Measurements from ENCODE around the gene SMIM24.
A peak's percentile ranks its signal among the peaks of the same experiment; 100 is the strongest.

The SMIM24 gene

DNA sequence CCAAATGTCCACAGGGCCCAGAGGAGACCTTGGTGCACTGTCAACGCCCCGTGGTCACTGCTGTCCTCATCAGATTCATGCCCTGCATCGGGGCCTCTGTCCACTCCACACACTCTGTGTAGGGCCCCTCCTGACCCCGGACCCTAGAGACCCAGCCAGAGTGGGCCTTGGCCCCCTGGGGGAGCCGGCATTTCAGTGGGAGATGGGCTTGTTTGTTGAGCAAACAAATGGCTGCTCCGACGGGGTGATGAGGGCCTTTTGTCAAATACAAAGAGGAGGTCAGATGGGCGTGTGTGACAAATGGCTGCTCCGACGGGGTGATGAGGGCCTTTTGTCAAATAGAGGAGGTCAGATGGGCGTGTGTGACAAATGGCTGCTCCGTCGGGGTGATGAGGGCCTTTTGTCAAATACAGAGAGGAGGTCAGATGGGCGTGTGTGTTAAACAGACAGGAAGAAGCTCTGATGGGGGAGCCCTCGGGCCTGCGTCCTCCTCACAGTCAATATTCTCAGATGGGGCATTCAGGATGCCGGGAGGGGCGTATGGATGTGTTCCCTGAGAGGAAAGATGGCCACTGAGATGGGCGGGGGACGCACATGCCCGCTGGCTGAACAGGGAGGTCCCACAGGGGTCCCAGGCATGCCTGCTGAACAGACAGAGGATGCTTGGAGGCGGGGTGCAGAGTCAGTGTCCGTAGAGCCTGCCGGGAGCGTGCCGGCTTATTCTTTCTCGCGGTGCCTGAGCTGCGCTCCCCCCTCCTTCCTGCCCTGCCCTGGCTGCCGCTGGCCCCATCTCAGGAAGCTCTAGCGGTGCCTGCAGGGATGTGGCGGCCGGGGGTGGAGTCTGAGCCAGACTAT lies 36.3 kb downstream of the SMIM24 start:
- Histone ChIP-seq H3K4me3 (ENCODE audit: low read length in 2 of 2) (no peak overlapping the region), H3K27me3 (ENCODE audit: control insufficient read depth in 2 of 2, insufficient read depth in 2 of 2, low read length in 2 of 2) (no peaks in the 10 kb centered on the region), H3K4me1 (ENCODE audit: control insufficient read depth in 2 of 2, insufficient read depth in 2 of 2, low read length in 2 of 2) (no peaks in the 10 kb centered on the region), H3K27ac (ENCODE audit: low read depth in 2 of 2, low read length in 2 of 2) (peak overlapping the region in 1 of 2 donors; percentile 15), H3K9me3 (ENCODE audit: control insufficient read depth in 2 of 2, low read length in 2 of 2) (no peaks in the 10 kb centered on the region), H3K9ac (ENCODE audit: low read depth in 1 of 2, low read length in 2 of 2) (no peak overlapping the region), H3K36me3 (ENCODE audit: control insufficient read depth in 2 of 2, insufficient read depth in 2 of 2, low read length in 2 of 2) (peaks cover 9 to 11% of the 10 kb centered on the region in 2 donors)

DNA sequence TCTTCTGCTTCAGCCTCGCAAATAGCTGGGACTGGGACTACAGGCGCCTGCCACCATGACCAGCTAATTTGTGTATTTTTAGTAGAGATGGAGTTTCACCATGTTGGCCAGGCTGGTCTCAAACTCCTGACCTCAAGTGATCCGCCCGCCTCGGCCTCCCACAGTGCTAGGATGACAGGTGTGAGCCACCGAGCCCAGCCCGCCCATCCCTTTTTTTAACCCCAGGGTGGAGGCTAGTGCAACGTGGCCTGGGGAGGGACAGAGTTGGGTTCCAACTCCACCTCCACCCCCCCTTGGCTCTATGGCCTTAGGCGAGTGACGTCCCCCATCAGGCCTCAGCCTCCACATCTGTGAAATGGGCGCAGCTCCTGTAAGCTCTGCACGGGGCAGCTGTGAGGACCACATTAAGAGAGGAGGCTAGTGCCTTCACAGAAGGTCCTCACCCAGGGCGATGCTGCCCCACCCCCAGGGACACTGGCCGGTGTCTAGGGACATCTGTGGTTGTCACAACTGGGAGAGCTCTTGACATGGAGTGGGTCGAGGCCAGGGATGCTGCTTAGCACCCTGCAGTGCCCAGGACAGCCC lies 37.7 kb downstream of the SMIM24 start:
- no peaks in the 10 kb centered on the region for H3K4me1 ChIP-seq (ENCODE audit: control insufficient read depth in 2 of 2, insufficient read depth in 2 of 2, low read length in 2 of 2)
- no peak overlapping the region for H3K4me3 ChIP-seq (ENCODE audit: low read length in 2 of 2)
- no peak overlapping the region for H3K9ac ChIP-seq (ENCODE audit: low read depth in 1 of 2, low read length in 2 of 2)
- no peaks in the 10 kb centered on the region for H3K27me3 ChIP-seq (ENCODE audit: control insufficient read depth in 2 of 2, insufficient read depth in 2 of 2, low read length in 2 of 2)
- H3K9me3 ChIP-seq (ENCODE audit: control insufficient read depth in 2 of 2, low read length in 2 of 2), result no peaks in the 10 kb centered on the region
- peaks cover 8 to 12% of the 10 kb centered on the region in 2 donors for H3K36me3 ChIP-seq (ENCODE audit: control insufficient read depth in 2 of 2, insufficient read depth in 2 of 2, low read length in 2 of 2)
- H3K27ac ChIP-seq (ENCODE audit: low read depth in 2 of 2, low read length in 2 of 2), result no peak overlapping the region

DNA sequence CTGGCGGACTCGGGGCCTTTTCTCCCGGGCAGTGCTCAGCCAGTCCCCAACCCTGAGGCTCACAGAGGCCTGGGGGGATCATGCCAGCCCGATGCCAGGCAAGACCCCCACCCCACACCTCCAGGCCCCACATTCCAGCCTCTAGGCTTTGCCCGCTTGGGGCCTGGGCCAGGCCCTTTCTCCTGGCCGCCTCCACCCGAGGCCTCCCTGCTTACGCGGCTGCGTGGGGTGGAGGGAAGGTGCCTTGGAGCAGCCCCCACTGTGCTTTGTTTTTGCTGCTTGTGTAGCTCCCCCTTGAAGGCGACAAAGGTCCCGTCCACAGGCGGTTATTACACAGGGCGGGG lies 38.4 kb downstream of the SMIM24 start:
- peaks cover 8 to 12% of the 10 kb centered on the region in 2 donors for H3K36me3 ChIP-seq (ENCODE audit: control insufficient read depth in 2 of 2, insufficient read depth in 2 of 2, low read length in 2 of 2)

DNA sequence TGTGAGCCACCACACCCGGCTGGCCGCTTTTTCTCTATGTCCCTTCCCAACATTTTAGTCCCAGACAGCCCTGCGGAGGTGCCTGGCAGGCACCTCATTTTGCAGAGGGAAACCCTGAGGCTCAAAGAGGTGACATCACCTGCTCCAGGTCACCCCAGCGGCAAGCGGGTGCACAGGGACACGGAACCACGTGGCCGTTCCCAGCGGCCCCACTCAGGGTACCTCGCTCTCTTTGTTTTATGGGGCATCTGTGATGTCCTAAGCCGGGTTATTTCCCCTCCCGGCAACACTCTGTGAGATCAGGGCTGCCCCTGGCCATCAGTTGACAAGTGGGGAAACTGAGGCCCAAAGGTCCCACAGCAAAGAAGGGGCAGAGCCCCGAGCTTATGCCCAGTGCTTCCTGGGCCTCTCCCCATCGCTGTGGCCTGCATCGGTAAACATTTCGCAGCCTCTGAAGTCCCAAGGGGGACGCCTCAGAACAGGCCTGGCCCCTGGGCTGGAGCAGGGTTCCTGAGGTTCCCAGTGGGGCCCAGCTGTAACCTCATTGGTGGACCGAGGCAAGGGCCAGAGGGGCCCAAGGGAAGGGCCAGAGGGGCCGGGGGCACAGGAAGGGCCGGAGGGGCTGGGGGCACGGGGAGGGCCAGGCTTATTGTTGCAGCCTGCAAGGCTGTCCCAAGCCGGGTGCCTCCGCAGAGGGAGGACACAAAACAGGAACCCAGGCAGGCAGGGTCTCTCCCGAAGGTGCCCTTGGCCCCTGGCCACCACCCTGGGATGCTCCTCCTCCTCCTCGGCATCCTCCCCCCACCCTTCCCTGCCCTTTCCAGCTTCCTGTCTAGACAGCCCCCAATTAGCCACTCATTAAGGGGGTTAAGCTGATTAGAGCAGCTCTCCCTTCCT lies 39.0 kb downstream of the SMIM24 start:
- Histone ChIP-seq H3K27ac (ENCODE audit: low read depth in 2 of 2, low read length in 2 of 2) (no peak overlapping the region), H3K4me1 (ENCODE audit: control insufficient read depth in 2 of 2, insufficient read depth in 2 of 2, low read length in 2 of 2) (no peaks in the 10 kb centered on the region)

More for the DNA sequence above, 38.4 kb downstream of the SMIM24 start:
- Histone ChIP-seq H3K27me3 (ENCODE audit: control insufficient read depth in 2 of 2, insufficient read depth in 2 of 2, low read length in 2 of 2) (no peaks in the 10 kb centered on the region), H3K27ac (ENCODE audit: low read depth in 2 of 2, low read length in 2 of 2) (no peak overlapping the region), H3K9ac (ENCODE audit: low read depth in 1 of 2, low read length in 2 of 2) (no peak overlapping the region), H3K4me1 (ENCODE audit: control insufficient read depth in 2 of 2, insufficient read depth in 2 of 2, low read length in 2 of 2) (no peaks in the 10 kb centered on the region), H3K4me3 (ENCODE audit: low read length in 2 of 2) (no peak overlapping the region), H3K9me3 (ENCODE audit: control insufficient read depth in 2 of 2, low read length in 2 of 2) (no peaks in the 10 kb centered on the region)

DNA sequence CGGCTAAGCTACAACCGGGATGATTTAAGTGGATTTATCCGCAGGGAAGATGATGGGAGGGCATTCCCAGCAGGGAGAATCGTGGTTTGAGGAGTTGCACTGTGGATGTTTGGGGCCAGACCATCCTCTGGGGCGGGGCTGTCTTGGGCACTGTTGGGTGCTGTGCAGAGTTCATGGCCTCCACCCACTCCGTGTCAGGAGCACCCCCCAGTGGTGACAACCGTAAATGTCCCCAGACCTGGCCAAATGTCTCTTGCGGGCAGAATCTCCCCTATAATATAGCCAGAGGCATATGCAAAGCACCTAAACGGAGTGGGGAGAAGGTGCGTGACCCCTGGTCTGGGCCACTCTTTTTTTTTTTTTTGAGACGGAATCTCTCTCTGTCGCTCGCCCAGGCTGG lies 40.2 kb downstream of the SMIM24 start:
- H3K4me3 ChIP-seq (ENCODE audit: low read length in 2 of 2), result no peak overlapping the region
- H3K4me1 ChIP-seq (ENCODE audit: control insufficient read depth in 2 of 2, insufficient read depth in 2 of 2, low read length in 2 of 2), result peaks cover 4% of the 10 kb centered on the region in 2 donors
- no peaks in the 10 kb centered on the region for H3K9me3 ChIP-seq (ENCODE audit: control insufficient read depth in 2 of 2, low read length in 2 of 2)
- no peak overlapping the region for H3K9ac ChIP-seq (ENCODE audit: low read depth in 1 of 2, low read length in 2 of 2)
- no peaks in the 10 kb centered on the region for H3K27me3 ChIP-seq (ENCODE audit: control insufficient read depth in 2 of 2, insufficient read depth in 2 of 2, low read length in 2 of 2)
- peaks cover 8 to 15% of the 10 kb centered on the region in 2 donors for H3K36me3 ChIP-seq (ENCODE audit: control insufficient read depth in 2 of 2, insufficient read depth in 2 of 2, low read length in 2 of 2)
- H3K27ac ChIP-seq (ENCODE audit: low read depth in 2 of 2, low read length in 2 of 2), result no peak overlapping the region

More for the DNA sequence above, 39.0 kb downstream of the SMIM24 start:
- H3K9me3 ChIP-seq (ENCODE audit: control insufficient read depth in 2 of 2, low read length in 2 of 2), result no peaks in the 10 kb centered on the region
- H3K36me3 ChIP-seq (ENCODE audit: control insufficient read depth in 2 of 2, insufficient read depth in 2 of 2, low read length in 2 of 2), result peaks cover 8 to 15% of the 10 kb centered on the region in 2 donors
- no peak overlapping the region for H3K4me3 ChIP-seq (ENCODE audit: low read length in 2 of 2)
- no peaks in the 10 kb centered on the region for H3K27me3 ChIP-seq (ENCODE audit: control insufficient read depth in 2 of 2, insufficient read depth in 2 of 2, low read length in 2 of 2)
- H3K9ac ChIP-seq (ENCODE audit: low read depth in 1 of 2, low read length in 2 of 2), result no peak overlapping the region

DNA sequence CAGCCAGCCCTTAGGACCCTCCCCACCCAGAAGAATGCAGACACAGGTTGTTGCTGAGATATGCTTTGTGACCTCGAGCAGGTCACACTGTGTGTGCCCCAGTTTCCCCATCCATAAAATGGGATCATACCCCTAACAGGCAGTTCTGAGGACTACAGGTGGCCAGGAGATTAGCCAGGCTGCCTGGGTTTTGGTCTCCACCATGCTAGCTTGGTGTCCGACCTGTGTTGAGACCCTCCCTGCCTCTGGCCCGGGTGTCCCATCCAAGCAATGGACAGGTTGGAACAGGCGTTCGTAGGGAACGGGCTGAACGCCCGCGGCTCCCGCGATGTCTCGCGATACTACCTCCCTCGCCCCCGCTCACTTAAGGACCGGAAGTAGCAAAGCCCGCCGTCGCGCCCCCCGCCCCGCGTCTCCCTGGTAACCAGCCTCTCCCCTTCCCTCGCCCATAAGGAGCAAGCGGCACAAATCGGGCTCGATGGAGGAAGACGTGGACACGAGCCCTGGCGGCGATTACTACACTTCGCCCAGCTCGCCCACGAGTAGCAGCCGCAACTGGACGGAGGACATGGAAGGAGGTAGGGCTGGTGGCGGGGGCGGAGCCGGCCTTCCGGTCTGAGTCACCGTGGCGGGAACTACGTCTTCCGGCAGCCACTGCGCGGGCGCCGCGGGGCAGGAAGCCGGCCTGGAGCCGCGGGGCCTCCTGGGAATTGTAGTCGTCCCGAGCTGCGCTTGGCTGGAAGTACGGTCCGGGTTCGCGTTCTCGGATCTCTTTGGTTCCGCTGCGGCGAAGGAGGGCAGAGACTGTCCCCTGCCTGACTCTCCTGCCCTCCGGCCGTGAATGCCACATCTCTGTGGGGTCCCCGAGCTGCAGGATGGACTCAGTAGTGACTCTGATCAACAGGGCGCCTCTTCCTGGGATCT lies 45.4 kb downstream of the SMIM24 start:
- Histone ChIP-seq H3K9me3 (ENCODE audit: control insufficient read depth in 2 of 2, low read length in 2 of 2) (no peaks in the 10 kb centered on the region), H3K4me3 (ENCODE audit: low read length in 2 of 2) (peak overlapping the region; percentile 85 to 87), H3K36me3 (ENCODE audit: control insufficient read depth in 2 of 2, insufficient read depth in 2 of 2, low read length in 2 of 2) (peaks cover 11 to 21% of the 10 kb centered on the region in 2 donors), H3K4me1 (ENCODE audit: control insufficient read depth in 2 of 2, insufficient read depth in 2 of 2, low read length in 2 of 2) (peaks cover 10 to 13% of the 10 kb centered on the region in 2 donors), H3K27ac (ENCODE audit: low read depth in 2 of 2, low read length in 2 of 2) (peak overlapping the region; percentile 82 to 88), H3K9ac (ENCODE audit: low read depth in 1 of 2, low read length in 2 of 2) (peak overlapping the region; percentile 76 to 79), H3K27me3 (ENCODE audit: control insufficient read depth in 2 of 2, insufficient read depth in 2 of 2, low read length in 2 of 2) (no peaks in the 10 kb centered on the region)

DNA sequence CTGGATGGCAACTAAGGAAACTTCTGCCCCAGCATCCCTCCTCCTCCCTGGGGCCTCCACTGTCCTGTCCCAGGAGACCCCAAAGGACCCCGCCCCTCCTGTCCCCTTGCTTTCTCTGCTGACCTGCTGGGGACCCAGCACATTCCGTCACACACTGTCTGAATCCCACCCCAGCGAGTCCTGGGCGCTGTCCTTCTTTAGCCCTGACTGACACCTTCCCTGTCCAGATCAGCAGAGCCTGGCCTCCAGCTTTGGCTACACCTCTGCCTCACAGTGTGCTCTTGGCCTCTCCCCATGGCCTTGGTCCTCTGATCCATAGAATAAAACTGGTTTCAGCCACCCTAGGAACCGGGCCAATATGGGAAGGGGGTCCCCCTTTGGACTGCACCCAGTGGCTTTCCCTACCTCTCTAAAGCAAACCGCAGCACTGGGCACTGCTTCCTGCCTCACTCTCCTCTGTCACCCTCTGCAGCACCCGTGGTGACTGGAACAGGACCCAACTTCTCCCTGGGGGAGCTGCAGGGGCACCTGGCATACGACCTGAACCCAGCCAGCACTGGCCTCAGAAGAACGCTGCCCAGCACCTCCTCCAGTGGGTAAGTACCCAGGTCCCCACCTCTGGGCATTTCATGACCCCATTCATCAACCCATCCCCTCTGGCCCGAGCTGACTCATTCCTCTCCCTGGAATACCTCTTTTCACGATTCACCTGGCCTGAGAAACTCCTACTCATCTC lies 46.4 kb downstream of the SMIM24 start:
- Histone ChIP-seq H3K4me3 (ENCODE audit: low read length in 2 of 2) (no peak overlapping the region), H3K4me1 (ENCODE audit: control insufficient read depth in 2 of 2, insufficient read depth in 2 of 2, low read length in 2 of 2) (peaks cover 10 to 13% of the 10 kb centered on the region in 2 donors), H3K9me3 (ENCODE audit: control insufficient read depth in 2 of 2, low read length in 2 of 2) (no peaks in the 10 kb centered on the region), H3K27me3 (ENCODE audit: control insufficient read depth in 2 of 2, insufficient read depth in 2 of 2, low read length in 2 of 2) (no peaks in the 10 kb centered on the region), H3K27ac (ENCODE audit: low read depth in 2 of 2, low read length in 2 of 2) (peak overlapping the region; percentile 82 to 88), H3K9ac (ENCODE audit: low read depth in 1 of 2, low read length in 2 of 2) (peak overlapping the region in 1 of 2 donors; percentile 76), H3K36me3 (ENCODE audit: control insufficient read depth in 2 of 2, insufficient read depth in 2 of 2, low read length in 2 of 2) (peaks cover 11 to 21% of the 10 kb centered on the region in 2 donors)

DNA sequence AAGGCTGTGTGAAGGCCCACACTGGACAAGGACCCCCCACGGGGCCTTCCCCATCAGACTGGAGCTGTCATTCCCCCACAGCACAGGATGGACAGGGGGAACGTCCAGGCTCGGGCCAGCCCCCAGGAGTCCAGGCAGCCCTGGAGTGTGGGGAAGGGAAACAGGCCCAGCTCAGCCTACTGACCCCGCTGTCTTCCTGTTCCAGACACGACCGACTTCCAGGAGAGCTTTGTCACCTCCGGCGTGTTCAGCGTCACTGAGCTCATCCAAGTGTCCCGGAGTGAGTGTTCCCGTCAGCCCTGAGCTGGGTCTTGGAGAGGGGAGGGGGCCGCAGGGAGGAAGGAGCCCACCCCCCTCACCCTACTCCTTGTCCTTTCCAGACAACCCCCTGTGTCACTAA lies 47.0 kb downstream of the SMIM24 start:
- H3K27me3 ChIP-seq (ENCODE audit: control insufficient read depth in 2 of 2, insufficient read depth in 2 of 2, low read length in 2 of 2), result no peaks in the 10 kb centered on the region
- H3K9ac ChIP-seq (ENCODE audit: low read depth in 1 of 2, low read length in 2 of 2), result no peak overlapping the region
- no peak overlapping the region for H3K4me3 ChIP-seq (ENCODE audit: low read length in 2 of 2)
- peaks cover 10 to 13% of the 10 kb centered on the region in 2 donors for H3K4me1 ChIP-seq (ENCODE audit: control insufficient read depth in 2 of 2, insufficient read depth in 2 of 2, low read length in 2 of 2)
- H3K9me3 ChIP-seq (ENCODE audit: control insufficient read depth in 2 of 2, low read length in 2 of 2), result no peaks in the 10 kb centered on the region
- no peak overlapping the region for H3K27ac ChIP-seq (ENCODE audit: low read depth in 2 of 2, low read length in 2 of 2)
- peaks cover 11 to 18% of the 10 kb centered on the region in 2 donors for H3K36me3 ChIP-seq (ENCODE audit: control insufficient read depth in 2 of 2, insufficient read depth in 2 of 2, low read length in 2 of 2)

All from mucosa of rectum (tissue), 2 donors.